ENCODE measurements around the gene ARPC1A. TPM values are rescaled to one million over a fixed set of nuclear protein-coding genes. Genes with fewer than 3 reads are reported as not detected.
"Not testable (repeated sequence)": the region's sequence is repeated elsewhere in the genome, so short reads cannot be mapped to it uniquely, and the experiment has no call there.

ARPC1A gene
- total RNA-seq, 1 donor from 2014 or later = 216 TPM

DNA sequence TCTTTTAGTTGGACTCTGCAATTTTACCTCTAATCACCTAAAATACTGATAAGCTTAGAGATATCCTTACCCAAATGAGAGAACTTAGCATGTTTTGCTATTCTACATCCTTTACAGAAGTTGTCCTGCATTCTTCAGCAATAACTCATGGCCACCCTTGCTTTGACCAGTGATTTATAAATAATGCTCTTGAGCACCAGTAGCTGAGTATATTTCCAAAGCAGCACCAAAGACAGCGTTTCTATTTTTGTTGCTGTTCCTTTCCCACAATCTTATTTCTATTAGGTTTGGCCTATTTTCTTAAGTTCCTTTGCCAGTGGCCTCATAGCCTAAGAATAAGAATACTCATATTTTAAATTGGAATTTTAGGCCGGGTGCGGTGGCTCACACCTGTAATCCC, 15.0 kb downstream of the ARPC1A start:
- Mint-ChIP-seq H3K9me3 (no peaks in the 10 kb centered on the region), H3K4me3 (no peak overlapping the region), H3K27me3 (ENCODE audit: low read depth) (no peaks in the 10 kb centered on the region), H3K4me1 (no peaks in the 10 kb centered on the region), H3K27ac (ENCODE audit: unreplicated experiment) (no peak overlapping the region), H3K36me3 (ENCODE audit: low read depth) (peaks cover 21% of the 10 kb centered on the region)
- TF ChIP-seq, protein P1, sequence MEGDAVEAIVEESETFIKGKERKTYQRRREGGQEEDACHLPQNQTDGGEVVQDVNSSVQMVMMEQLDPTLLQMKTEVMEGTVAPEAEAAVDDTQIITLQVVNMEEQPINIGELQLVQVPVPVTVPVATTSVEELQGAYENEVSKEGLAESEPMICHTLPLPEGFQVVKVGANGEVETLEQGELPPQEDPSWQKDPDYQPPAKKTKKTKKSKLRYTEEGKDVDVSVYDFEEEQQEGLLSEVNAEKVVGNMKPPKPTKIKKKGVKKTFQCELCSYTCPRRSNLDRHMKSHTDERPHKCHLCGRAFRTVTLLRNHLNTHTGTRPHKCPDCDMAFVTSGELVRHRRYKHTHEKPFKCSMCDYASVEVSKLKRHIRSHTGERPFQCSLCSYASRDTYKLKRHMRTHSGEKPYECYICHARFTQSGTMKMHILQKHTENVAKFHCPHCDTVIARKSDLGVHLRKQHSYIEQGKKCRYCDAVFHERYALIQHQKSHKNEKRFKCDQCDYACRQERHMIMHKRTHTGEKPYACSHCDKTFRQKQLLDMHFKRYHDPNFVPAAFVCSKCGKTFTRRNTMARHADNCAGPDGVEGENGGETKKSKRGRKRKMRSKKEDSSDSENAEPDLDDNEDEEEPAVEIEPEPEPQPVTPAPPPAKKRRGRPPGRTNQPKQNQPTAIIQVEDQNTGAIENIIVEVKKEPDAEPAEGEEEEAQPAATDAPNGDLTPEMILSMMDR (conservative IDR thresholded peaks at IDR 0.05) = no peak
- no peak for DNase-seq (ENCODE audit: low read depth, low spot score)

DNA sequence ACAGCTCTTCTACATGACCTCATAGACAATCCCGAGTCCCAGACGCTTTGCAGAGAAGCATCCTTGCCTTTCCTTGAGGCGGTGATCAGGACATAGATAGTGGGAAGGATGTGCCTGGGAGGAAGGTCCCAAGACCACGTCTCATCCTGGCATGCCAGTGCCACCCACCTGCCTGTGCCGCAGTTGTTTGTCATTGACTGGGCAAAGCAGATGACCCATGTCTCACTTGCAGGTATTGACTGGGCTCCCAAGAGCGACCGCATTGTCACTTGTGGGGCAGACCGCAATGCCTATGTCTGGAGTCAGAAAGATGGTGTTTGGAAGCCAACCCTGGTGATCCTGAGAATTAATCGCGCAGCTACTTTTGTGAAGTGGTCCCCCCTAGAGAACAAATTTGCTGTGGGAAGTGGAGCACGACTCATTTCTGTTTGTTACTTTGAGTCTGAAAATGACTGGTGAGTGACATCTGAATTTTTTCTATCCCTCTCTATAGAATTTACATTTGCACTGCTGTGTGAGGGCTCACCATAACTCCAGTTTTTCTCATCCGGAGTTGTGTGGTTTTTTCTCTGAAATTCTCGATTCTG, 18.5 kb downstream of the ARPC1A start:
- no peaks in the 10 kb centered on the region for H3K27me3 Mint-ChIP-seq (ENCODE audit: low read depth)

DNA sequence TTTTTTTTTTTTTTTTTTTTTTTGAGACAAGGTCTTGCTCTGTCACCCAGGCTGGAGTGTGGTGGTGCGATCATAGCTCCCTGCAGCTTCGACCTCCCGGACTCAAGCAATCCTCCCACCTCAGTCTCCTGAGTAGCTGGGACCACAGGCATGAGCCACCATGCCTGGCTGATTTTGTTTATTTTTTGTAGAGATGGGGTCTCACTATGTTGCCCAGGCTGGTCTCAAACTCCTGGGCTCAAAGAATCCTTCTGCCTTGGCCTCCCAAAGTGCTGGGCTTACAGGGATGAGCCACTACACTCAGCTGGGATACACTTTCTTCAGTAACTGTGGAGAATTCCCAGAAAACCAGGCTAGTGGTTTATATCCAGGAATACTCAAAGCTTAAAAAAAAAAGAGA, 24.9 kb downstream of the ARPC1A start:
- peaks cover 23% of the 10 kb centered on the region for H3K36me3 Mint-ChIP-seq (ENCODE audit: low read depth)
- not testable (repeated sequence) for H3K4me1 Mint-ChIP-seq; DNase-seq (ENCODE audit: low read depth, low spot score); H3K27ac Mint-ChIP-seq (ENCODE audit: unreplicated experiment); H3K27me3 Mint-ChIP-seq (ENCODE audit: low read depth); H3K9me3 Mint-ChIP-seq; H3K4me3 Mint-ChIP-seq

More for the DNA sequence above, 18.5 kb downstream of the ARPC1A start:
- no peak overlapping the region for H3K4me3 Mint-ChIP-seq
- no peak overlapping the region for H3K27ac Mint-ChIP-seq (ENCODE audit: unreplicated experiment)
- H3K36me3 Mint-ChIP-seq (ENCODE audit: low read depth) = peaks cover 23% of the 10 kb centered on the region
- TF ChIP-seq, protein P1 (conservative IDR thresholded peaks at IDR 0.05) = no peak
- no peaks in the 10 kb centered on the region for H3K9me3 Mint-ChIP-seq
- no peaks in the 10 kb centered on the region for H3K4me1 Mint-ChIP-seq
- no peak for DNase-seq (ENCODE audit: low read depth, low spot score)

DNA sequence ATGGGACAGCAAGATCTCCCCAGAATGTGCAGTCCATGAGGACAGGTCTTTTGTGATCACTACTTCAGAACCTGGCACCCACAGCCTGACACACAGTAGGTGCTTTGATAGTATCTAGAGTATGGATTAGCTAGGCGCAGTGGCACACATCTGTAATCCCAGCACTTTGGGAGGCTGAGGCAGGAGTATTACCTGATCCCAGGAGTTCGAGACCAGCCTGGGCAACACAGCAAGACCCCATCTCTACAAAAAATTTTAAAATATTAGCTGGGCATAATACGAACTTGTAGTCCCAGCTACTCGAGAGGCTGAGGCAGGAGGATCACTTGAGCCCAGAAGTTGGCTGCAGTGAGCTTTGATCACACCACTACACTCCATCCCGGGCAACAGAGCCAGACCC, 26.5 kb downstream of the ARPC1A start:
- Mint-ChIP-seq H3K4me3 (no peak overlapping the region), H3K27me3 (ENCODE audit: low read depth) (no peaks in the 10 kb centered on the region), H3K36me3 (ENCODE audit: low read depth) (peaks cover 28% of the 10 kb centered on the region), H3K27ac (ENCODE audit: unreplicated experiment) (no peak overlapping the region), H3K9me3 (no peaks in the 10 kb centered on the region), H3K4me1 (peaks cover 4% of the 10 kb centered on the region)
- DNase-seq (ENCODE audit: low read depth, low spot score) = no peak
- TF ChIP-seq, protein P1 (conservative IDR thresholded peaks at IDR 0.05) = no peak

DNA sequence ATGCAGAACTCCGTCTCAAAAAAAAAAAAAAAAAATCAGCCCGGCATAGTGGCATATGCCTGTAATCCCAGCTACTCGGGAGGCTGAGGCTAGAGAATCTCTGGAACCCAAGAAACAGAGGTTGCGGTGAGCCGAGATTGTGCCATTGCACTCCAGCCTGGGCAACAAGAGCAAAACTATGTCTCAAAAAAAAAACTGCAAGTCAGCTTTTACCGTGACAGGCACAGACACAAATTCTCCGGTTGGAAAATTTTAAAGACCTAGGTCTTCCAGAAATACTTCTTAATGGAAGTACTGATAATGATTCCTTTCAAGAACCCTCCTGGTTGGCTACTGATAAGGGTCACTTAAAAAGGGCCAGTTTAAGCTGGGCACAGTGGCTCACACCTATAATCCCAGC, 29.4 kb downstream of the ARPC1A start:
- Mint-ChIP-seq H3K4me1 (peaks cover 21% of the 10 kb centered on the region), H3K27me3 (ENCODE audit: low read depth) (no peaks in the 10 kb centered on the region), H3K27ac (ENCODE audit: unreplicated experiment) (no peak overlapping the region), H3K36me3 (ENCODE audit: low read depth) (peaks cover 23% of the 10 kb centered on the region), H3K9me3 (no peaks in the 10 kb centered on the region), H3K4me3 (no peak overlapping the region)
- TF ChIP-seq, protein P1 (conservative IDR thresholded peaks at IDR 0.05) = no peak
- no peak for DNase-seq (ENCODE audit: low read depth, low spot score)

DNA sequence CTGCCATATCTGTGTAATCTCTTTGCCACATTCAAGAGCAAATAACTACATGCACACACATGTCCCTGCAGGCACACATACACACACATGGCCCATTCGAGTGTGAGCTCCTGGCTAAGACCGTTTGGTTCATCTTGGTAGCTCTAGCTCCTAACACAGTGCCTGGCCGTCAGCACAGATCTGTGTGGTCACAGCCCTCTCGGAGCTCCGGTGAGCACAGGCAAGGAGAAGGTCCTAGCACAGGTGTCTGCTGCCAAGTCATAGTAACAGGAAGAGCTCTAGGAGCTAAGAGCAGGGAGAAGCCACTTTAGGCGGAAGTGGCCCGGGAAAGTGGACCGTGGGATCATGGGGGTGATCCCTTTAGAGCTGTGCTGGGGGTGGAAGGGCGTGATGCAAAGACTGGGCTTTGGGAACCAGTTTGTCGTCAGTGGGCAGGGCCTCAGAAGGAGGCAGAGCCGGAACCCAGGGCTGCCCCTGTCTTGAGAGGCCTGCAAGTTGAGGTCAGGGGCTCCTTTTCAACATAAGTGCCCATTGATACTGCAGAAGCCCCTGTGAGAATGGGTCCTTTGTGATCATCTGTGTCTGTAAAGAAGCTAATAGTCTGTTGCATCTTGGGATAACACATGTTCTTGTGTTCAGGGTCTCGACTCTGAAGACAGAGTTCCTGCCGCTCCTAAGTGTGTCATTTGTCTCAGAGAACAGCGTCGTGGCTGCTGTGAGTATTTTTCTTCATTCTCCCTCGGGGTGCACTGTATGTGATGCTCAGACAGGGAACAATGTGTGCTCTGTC, 32.2 kb downstream of the ARPC1A start:
- no peaks in the 10 kb centered on the region for H3K27me3 Mint-ChIP-seq (ENCODE audit: low read depth)
- no peaks in the 10 kb centered on the region for H3K9me3 Mint-ChIP-seq
- DNase-seq (ENCODE audit: low read depth, low spot score) = peak; percentile 39
- H3K4me3 Mint-ChIP-seq = peak overlapping the region; percentile 59
- H3K27ac Mint-ChIP-seq (ENCODE audit: unreplicated experiment) = peak overlapping the region; percentile 76
- peaks cover 18% of the 10 kb centered on the region for H3K36me3 Mint-ChIP-seq (ENCODE audit: low read depth)
- TF ChIP-seq, protein P1 (conservative IDR thresholded peaks at IDR 0.05) = no peak
- H3K4me1 Mint-ChIP-seq = peaks cover 21% of the 10 kb centered on the region

DNA sequence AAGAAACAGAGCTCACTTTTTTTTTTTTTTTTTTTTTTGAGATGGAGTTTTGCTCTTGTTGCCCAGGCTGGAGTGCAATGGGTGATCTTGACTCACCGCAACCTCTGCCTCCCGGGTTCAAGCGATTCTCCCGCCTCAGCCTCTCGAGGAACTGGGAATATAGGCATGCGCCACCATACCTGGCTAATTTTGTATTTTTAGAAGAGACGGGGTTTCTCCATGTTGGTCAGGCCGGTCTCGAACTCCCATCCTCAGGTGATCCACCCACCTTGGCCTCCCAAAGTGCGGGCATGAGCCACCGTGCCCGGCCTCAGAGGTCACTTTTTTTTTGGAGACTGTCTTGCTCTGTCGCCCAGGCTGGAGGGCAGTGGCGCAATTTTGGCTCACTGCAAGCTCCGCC, 32.8 kb downstream of the ARPC1A start:
- Mint-ChIP-seq H3K36me3 (ENCODE audit: low read depth) (peaks cover 18% of the 10 kb centered on the region), H3K4me1 (peaks cover 21% of the 10 kb centered on the region)
- not testable (repeated sequence) for DNase-seq (ENCODE audit: low read depth, low spot score); H3K27me3 Mint-ChIP-seq (ENCODE audit: low read depth); H3K4me3 Mint-ChIP-seq; H3K9me3 Mint-ChIP-seq; H3K27ac Mint-ChIP-seq (ENCODE audit: unreplicated experiment)

Data from neural crest cell (in vitro differentiated cells).